H1 (cell line): ENCODE measurements around the gene TSPAN3. TPM values are rescaled to one million over a fixed set of nuclear protein-coding genes. Genes with fewer than 3 reads are reported as not detected.

Source experiments
- CTCF ChIA-PET: fragments of 300-600 bp; sonication (Branson Sonifier 250); formaldehyde crosslinking; loops from one replicate; lab custom pipeline; 2021; ENCODE audit not compliant: partially characterized antibody; lab: Charles Lee
- POLR2A ChIA-PET: fragments of 300-600 bp; sonication (Branson Sonifier 250); formaldehyde crosslinking; loops from one replicate; lab custom pipeline; 2021; ENCODE audit warnings: inconsistent platforms; ENCODE audit not compliant: partially characterized antibody; lab: Charles Lee
- DNase-seq, 2 experiments: peaks; one replicate each; pipeline versions ENCODE4 v3.0.0 to v3.0.0-alpha.2; 2010 to 2022; ENCODE audit warnings: low spot score in 2 of 2, low read depth in 1 of 2, mixed read lengths in 1 of 2
- FAIRE-seq: peaks from 2 replicates; lab custom pipeline; 2011; peaks lifted over from hg19 to GRCh38; lab: Jason Lieb, UNC
- H2AFZ ChIP-seq: 2 replicates; pipeline ENCODE4 v1.8.1; 2012; ENCODE audit warnings: low read length, inconsistent platforms
- H2AK5ac ChIP-seq: 2 replicates; pipeline ENCODE4 v1.6.1; 2013; ENCODE audit warnings: low read depth, low read length
- H2BK120ac ChIP-seq: replicated peaks from 2 replicates; pipeline ENCODE3; 2013; ENCODE audit warnings: low read depth, low read length, inconsistent platforms
- H2BK12ac ChIP-seq: 2 replicates; pipeline ENCODE4 v1.6.1; 2013; ENCODE audit warnings: low read depth, low read length
- H2BK15ac ChIP-seq: 2 replicates; pipeline ENCODE4 v1.6.1; 2013; ENCODE audit warnings: low read length
- H2BK20ac ChIP-seq: 2 replicates; pipeline ENCODE4 v1.6.1; 2013; ENCODE audit warnings: low read length
- H2BK5ac ChIP-seq: 2 replicates; pipeline ENCODE4 v1.6.1; 2013; ENCODE audit warnings: low read depth, low read length
- H3K14ac ChIP-seq: 2 replicates; pipeline ENCODE4 v1.6.1; 2013; ENCODE audit warnings: inconsistent platforms; ENCODE audit not compliant: insufficient read length
- H3K18ac ChIP-seq: 2 replicates; pipeline ENCODE4 v1.6.1; 2013; ENCODE audit warnings: low read length; ENCODE audit errors: extremely low read depth
- H3K23ac ChIP-seq: 2 replicates; pipeline ENCODE4 v1.6.1; 2013; ENCODE audit warnings: inconsistent platforms; ENCODE audit not compliant: insufficient read length
- H3K23me2 ChIP-seq: 2 replicates; pipeline ENCODE4 v1.6.1; 2013; ENCODE audit warnings: low read depth, low read length
- H3K27ac ChIP-seq: 2 replicates; pipeline ENCODE4 v1.6.1; 2011; ENCODE audit warnings: low read depth, low read length, inconsistent platforms
- H3K27me3 ChIP-seq, 4 experiments: replicated peaks in 1 of 4; 1 replicate in 1 of 4; 2 replicates in 3 of 4; pipeline versions ENCODE4 v1.6.1 to v1.8.1; 2011 to 2013; ENCODE audit warnings: low read length in 3 of 4, mild to moderate bottlenecking in 3 of 4, inconsistent platforms in 2 of 4, mixed read lengths in 2 of 4, moderate library complexity in 1 of 4; ENCODE audit not compliant: control insufficient read depth in 3 of 4, insufficient read depth in 3 of 4; ENCODE audit errors: extremely low read depth in 1 of 4
- H3K36me3 ChIP-seq, 4 experiments: 2 replicates each; pipeline versions ENCODE4 v1.6.1 to v1.8.1; 2011 to 2013; ENCODE audit warnings: mild to moderate bottlenecking in 4 of 4, low read length in 3 of 4, moderate library complexity in 2 of 4, control low read depth in 1 of 4, inconsistent platforms in 1 of 4; ENCODE audit not compliant: insufficient read depth in 4 of 4, control insufficient read depth in 2 of 4
- H3K4ac ChIP-seq: replicated peaks from 2 replicates; pipeline ENCODE3; 2013; ENCODE audit warnings: low read length, low read depth, mixed read lengths, inconsistent platforms; ENCODE audit not compliant: insufficient read length
- H3K4me1 ChIP-seq, 4 experiments: replicated peaks in 1 of 4; 1 replicate in 1 of 4; 2 replicates in 3 of 4; pipeline versions ENCODE4 v1.6.1 to v1.8.1; 2011 to 2013; ENCODE audit warnings: low read length in 3 of 4, inconsistent platforms in 2 of 4, mixed read lengths in 1 of 4; ENCODE audit not compliant: insufficient read depth in 4 of 4, control insufficient read depth in 3 of 4
- H3K4me2 ChIP-seq, 2 experiments: 2 replicates each; pipeline versions ENCODE4 v1.6.1 to v1.8.1; 2011 to 2013; ENCODE audit warnings: low read depth in 2 of 2, low read length in 2 of 2, control low read depth in 1 of 2, inconsistent platforms in 1 of 2, mild to moderate bottlenecking in 1 of 2; ENCODE audit not compliant: insufficient read depth in 1 of 2
- H3K4me3 ChIP-seq, 4 experiments: fragments of 200-600, 300-600 bp in 1 of 4; sonication (generic), shearing (Covaris generic), sonication (Bioruptor Twin) in 1 of 4; 2 replicates each; pipeline versions ENCODE4 v1.5.1 to v1.8.1; 2011 to 2016; ENCODE audit warnings: low read length in 4 of 4, low read depth in 3 of 4, control low read depth in 2 of 4, inconsistent platforms in 2 of 4, mild to moderate bottlenecking in 2 of 4, mixed read lengths in 1 of 4, moderate library complexity in 1 of 4; ENCODE audit not compliant: insufficient read depth in 2 of 4; ENCODE audit errors: extremely low read depth in 1 of 4
- H3K56ac ChIP-seq: replicated peaks from 2 replicates; pipeline ENCODE3; 2013; ENCODE audit warnings: low read depth, mild to moderate bottlenecking, mixed read lengths, low read length, inconsistent platforms; ENCODE audit not compliant: insufficient read length
- H3K79me1 ChIP-seq: 2 replicates; pipeline ENCODE4 v1.6.1; 2013; ENCODE audit warnings: low read depth, low read length, control low read depth
- H3K79me2 ChIP-seq, 2 experiments: 2 replicates each; pipeline versions ENCODE4 v1.6.1 to v1.8.1; 2012 to 2013; ENCODE audit warnings: low read length in 2 of 2, mild to moderate bottlenecking in 2 of 2, inconsistent platforms in 1 of 2; ENCODE audit not compliant: insufficient read depth in 2 of 2, control insufficient read depth in 1 of 2
- H3K9ac ChIP-seq, 4 experiments: replicated peaks in 1 of 4; 1 replicate in 1 of 4; 2 replicates in 3 of 4; pipeline versions ENCODE4 v1.6.1 to v1.8.1; 2011 to 2013; ENCODE audit warnings: low read depth in 3 of 4, low read length in 3 of 4, control low read depth in 2 of 4, mild to moderate bottlenecking in 2 of 4, moderate library complexity in 2 of 4, inconsistent platforms in 1 of 4; ENCODE audit errors: extremely low read depth in 1 of 4
- H3K9me3 ChIP-seq, 2 experiments: 2 replicates each; pipeline versions ENCODE4 v1.6.1 to v1.8.1; 2012 to 2013; ENCODE audit warnings: mild to moderate bottlenecking in 2 of 2, moderate library complexity in 2 of 2, control low read depth in 1 of 2, inconsistent platforms in 1 of 2, low read depth in 1 of 2, low read length in 1 of 2, mixed read lengths in 1 of 2; ENCODE audit not compliant: insufficient read depth in 2 of 2
- H4K20me1 ChIP-seq, 2 experiments: replicated peaks in 1 of 2; 2 replicates each; pipeline versions ENCODE3 to v1.8.1; 2011 to 2013; ENCODE audit warnings: inconsistent platforms in 2 of 2, low read length in 2 of 2, mild to moderate bottlenecking in 1 of 2; ENCODE audit not compliant: insufficient read depth in 2 of 2, control insufficient read depth in 1 of 2
- H4K5ac ChIP-seq: 2 replicates; pipeline ENCODE4 v1.6.1; 2013; ENCODE audit warnings: low read length, low read depth, mixed read lengths, inconsistent platforms; ENCODE audit not compliant: insufficient read length
- H4K8ac ChIP-seq: 2 replicates; pipeline ENCODE4 v1.8.0; 2013; ENCODE audit warnings: mild to moderate bottlenecking, moderate library complexity, low read length, inconsistent platforms; ENCODE audit not compliant: insufficient read depth; ENCODE audit errors: extremely low read depth
- H4K91ac ChIP-seq: replicated peaks from 2 replicates; pipeline ENCODE3; 2013; ENCODE audit warnings: low read length, mixed read lengths, inconsistent platforms; ENCODE audit not compliant: insufficient read length
- ATF3 ChIP-seq: IDR thresholded peaks from 2 replicates; pipeline ENCODE4 v1.6.1; 2011; ENCODE audit warnings: low read depth, mild to moderate bottlenecking, low read length; ENCODE audit not compliant: insufficient read depth
- RBBP5 ChIP-seq: IDR thresholded peaks from 2 replicates; pipeline ENCODE4 v1.7.1; 2012; ENCODE audit warnings: low read depth, mild to moderate bottlenecking, inconsistent platforms, low read length, moderate library complexity, borderline replicate concordance
- RNF2 ChIP-seq: fragments of 200-900, 300-1000 bp; sonication (generic); IDR thresholded peaks from 2 replicates; pipeline ENCODE4 v1.7.1; 2016; ENCODE audit warnings: borderline replicate concordance, low read depth, mild to moderate bottlenecking, antibody characterized with exemption, low read length; ENCODE audit not compliant: poor library complexity, severe bottlenecking; ENCODE audit errors: missing control alignments
- SP4 ChIP-seq: IDR thresholded peaks from 2 replicates; pipeline ENCODE4 v1.6.1; 2012; ENCODE audit warnings: low read length, inconsistent platforms
- SUZ12 ChIP-seq: fragments of 200-600 bp; sonication (generic); IDR thresholded peaks from 2 replicates; pipeline ENCODE4 v1.6.1; 2012; ENCODE audit warnings: mild to moderate bottlenecking, inconsistent platforms, low read length, moderate library complexity, mixed read lengths
- WGBS, 2 experiments: shearing (Covaris generic) in 1 of 2; methylation state at CpG; one replicate each; pipeline versions ENCODE4 v1.1.6 to v1.1.7; 2013 to 2015; ENCODE audit warnings: low lambda C conversion rate in 2 of 2, mixed read lengths in 2 of 2, inconsistent platforms in 1 of 2, low coverage in 1 of 2, missing lambda C conversion rate in 1 of 2; ENCODE audit not compliant: insufficient replicate concordance in 2 of 2, insufficient coverage in 1 of 2, insufficient read length in 1 of 2; ENCODE audit errors: extremely low coverage in 1 of 2, missing lambda C conversion rate in 1 of 2; 5-methylcytosine and 5-hydroxymethylcytosine counted together
- polyA plus RNA-seq, 7 experiments: library from polyadenylated mRNA; depleted of rRNA in 3 of 7; stranded (reverse) in 5 of 7; unstranded in 2 of 7; fragments of >200 nt in 5 of 7; fragments of 200-250 nt in 2 of 7; gene quantifications; 1 replicate in 5 of 7; 2 replicates in 1 of 7; 4 replicates in 1 of 7; pipeline versions ENCODE4 v1.2.1 to v1.2.3, GENCODE V29; 2011 to 2013; ENCODE audit warnings: missing spikeins in 2 of 7, mixed read lengths in 2 of 7
- total RNA-seq: library from RNA; stranded (reverse); fragmentation: NEBNext Ultra II Directional; extraction: Animal tissue kit (Norgen Biotek cat#: 25700); gene quantifications from 2 replicates; pipeline ENCODE4 v1.2.1, GENCODE V29; 2021

Gene TSPAN3
- total and polyA plus RNA-seq, 2 of the 8 experiments (the other 6 are each of a cell fraction or from before 2014, with no cell fraction given), result 107 to 238 TPM

DNA sequence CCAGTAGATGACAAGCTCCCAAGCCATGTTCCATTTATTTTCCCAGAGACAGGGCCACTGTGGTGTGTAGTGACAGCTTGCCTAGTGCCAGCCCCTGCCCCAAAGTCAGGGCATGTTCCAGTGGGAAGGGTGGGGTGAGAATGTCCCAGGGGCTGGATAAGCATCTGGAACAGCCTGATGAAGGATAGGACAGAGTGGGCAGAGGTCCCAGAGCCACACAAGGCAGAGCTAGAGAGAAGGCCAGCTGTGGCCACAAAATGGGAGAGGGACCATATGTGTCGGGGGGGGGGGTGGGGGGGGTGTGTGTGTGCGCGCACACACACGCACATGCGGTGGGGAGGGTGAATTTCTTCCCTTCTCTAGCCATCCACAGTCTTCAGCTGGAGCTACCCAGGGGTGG lies 27.0 kb upstream of the TSPAN3 start:
- H3K9me3 ChIP-seq, result no peaks in the 10 kb centered on the region
- no CpG with 5 or more reads among the region's 5 CpGs for WGBS, 2 experiments
- H3K9ac ChIP-seq, result no peak overlapping the region
- no peak overlapping the region for H3K4ac ChIP-seq
- H2BK12ac ChIP-seq, result no peak overlapping the region
- FAIRE-seq (no peak), DNase-seq (no peak)
- no peak overlapping the region for H3K4me2 ChIP-seq
- no peak overlapping the region for H2AFZ ChIP-seq
- H3K79me1 ChIP-seq, result no peaks in the 10 kb centered on the region
- H3K56ac ChIP-seq, result no peak overlapping the region
- H3K23me2 ChIP-seq, result no peaks in the 10 kb centered on the region
- no peaks in the 10 kb centered on the region for H4K20me1 ChIP-seq
- H3K14ac ChIP-seq, result no peak overlapping the region
- H4K8ac ChIP-seq, result no peak overlapping the region
- ChIA-PET CTCF (interaction anchor here (0.5 to 10.8 kb wide), 8 partner anchors 8 to 446 kb away, joined by 3 to 101 read pairs (median 4); no protein-coding TSS in a partner anchor), POLR2A (interaction anchor here (1.0 kb wide), 1 partner anchor 10 kb away, joined by 3 read pairs; no protein-coding TSS in a partner anchor)
- H3K27ac ChIP-seq, result no peak overlapping the region
- no peak overlapping the region for H2BK15ac ChIP-seq
- peaks cover 0 to 3% (median 0%) of the 10 kb centered on the region in 4 experiments; a peak in 1 of 7 replicates for H3K4me1 ChIP-seq
- H2BK5ac ChIP-seq, result no peak overlapping the region
- no peak overlapping the region for H3K18ac ChIP-seq
- no peak overlapping the region for H4K5ac ChIP-seq
- no peak for TF ChIP-seq RBBP5
- TF ChIP-seq RNF2, result no peak
- TF ChIP-seq ATF3, result no peak
- no peak for TF ChIP-seq SUZ12
- TF ChIP-seq SP4, result no peak
- no peak overlapping the region for H4K91ac ChIP-seq
- no peak overlapping the region for H2BK120ac ChIP-seq
- H3K23ac ChIP-seq, result no peak overlapping the region
- no peak overlapping the region for H3K4me3 ChIP-seq
- no peaks in the 10 kb centered on the region for H3K27me3 ChIP-seq
- no peaks in the 10 kb centered on the region for H3K36me3 ChIP-seq
- H3K79me2 ChIP-seq, result no peaks in the 10 kb centered on the region
- H2AK5ac ChIP-seq, result no peak overlapping the region
- H2BK20ac ChIP-seq, result no peak overlapping the region
